Prostate gland (tissue), 2 donors: ENCODE results near the gene PAXX.

Experiments used
- CTCF ChIP-seq, 4 experiments: fragments of 200-600 bp in 2 of 4; fragments of 450-650 bp in 2 of 4; sonication (generic) in 2 of 4; IDR thresholded peaks; 1 replicate in 3 of 4; 2 replicates in 1 of 4; pipeline ENCODE4 v1.5.1; 2016 to 2019; ENCODE audit warnings: antibody characterized with exemption in 4 of 4, mild to moderate bottlenecking in 2 of 4, moderate library complexity in 2 of 4
- POLR2A ChIP-seq: fragments of 450-650 bp; IDR thresholded peaks from one replicate; pipeline ENCODE4 v1.6.1; 2016; ENCODE audit warnings: antibody characterized with exemption, mild to moderate bottlenecking
- POLR2AphosphoS5 ChIP-seq: sonication (generic); formaldehyde crosslinking; IDR thresholded peaks from one replicate; pipeline ENCODE4 v1.6.1; 2017; ENCODE audit warnings: antibody characterized with exemption

- no peak for TF ChIP-seq CTCF (IDR thresholded peaks at IDR 0.05)
- no peak for TF ChIP-seq POLR2A
- no peak for TF ChIP-seq POLR2AphosphoS5
Measured at GRCh38 chr9:136994180-136994887, 2.1 kb downstream of the PAXX start.
